ENCODE measurements around the gene CUL9.
A peak's percentile ranks its signal among the peaks of the same experiment; 100 is the strongest.

Gene CUL9

GRCh38 chr6:43258180-43258579 lies 76.2 kb downstream of the CUL9 start:
- no peak for DNase-seq

GRCh38 chr6:43258807-43259686 lies 77.1 kb downstream of the CUL9 start:
- DNase-seq, result no peak

GRCh38 chr6:43260791-43261190 lies 78.8 kb downstream of the CUL9 start:
- no peak for DNase-seq

GRCh38 chr6:43261198-43261597 lies 79.2 kb downstream of the CUL9 start:
- no peak for DNase-seq

- DNase-seq, result no peak
These were observed 80.2 kb downstream of the CUL9 start for GRCh38 chr6:43262000-43262779.

- DNase-seq, result no peak
These were observed 80.9 kb downstream of the CUL9 start for GRCh38 chr6:43262780-43263313.

- peak; percentile 90 for DNase-seq
These were observed 81.5 kb downstream of the CUL9 start for GRCh38 chr6:43263314-43264178.

- DNase-seq, result no peak
These were observed 82.7 kb downstream of the CUL9 start for GRCh38 chr6:43264599-43265145.

- no peak for DNase-seq
These were observed 83.6 kb downstream of the CUL9 start for GRCh38 chr6:43265564-43265963.

- DNase-seq, result no peak
These were observed 85.8 kb downstream of the CUL9 start for GRCh38 chr6:43267619-43268354.

GRCh38 chr6:43268355-43268700 lies 86.3 kb downstream of the CUL9 start:
- DNase-seq, result no peak

- DNase-seq, result no peak
These were observed 86.8 kb downstream of the CUL9 start for GRCh38 chr6:43268782-43269272.

GRCh38 chr6:43269273-43270007 lies 87.4 kb downstream of the CUL9 start:
- DNase-seq, result peak; percentile 83

- DNase-seq, result no peak
These were observed 89.3 kb downstream of the CUL9 start for GRCh38 chr6:43271103-43271815.

- DNase-seq, result no peak
These were observed 89.9 kb downstream of the CUL9 start for GRCh38 chr6:43271944-43272343.

- no peak for DNase-seq
These were observed 91.7 kb downstream of the CUL9 start for GRCh38 chr6:43273707-43274106.
